Glutamatergic neuron (in vitro differentiated cells): Measurements from ENCODE around the gene SV2A. TPM values are rescaled to one million over a fixed set of nuclear protein-coding genes. Genes with fewer than 3 reads are reported as not detected.

ENCODE experiments used
- DNase-seq: peaks from one replicate; pipeline ENCODE4 v3.0.0; 2022
- H3K27ac Mint-ChIP-seq: one replicate; pipeline ENCODE4 v1.8.0; 2020; ENCODE audit warnings: mild to moderate bottlenecking, mixed read lengths, inconsistent platforms; ENCODE audit not compliant: unreplicated experiment
- H3K27me3 Mint-ChIP-seq: one replicate; pipeline ENCODE4 v1.8.0; 2020; ENCODE audit warnings: mild to moderate bottlenecking, moderate library complexity, mixed read lengths, inconsistent platforms; ENCODE audit not compliant: unreplicated experiment
- H3K36me3 Mint-ChIP-seq: one replicate; pipeline ENCODE4 v1.8.0; 2020; ENCODE audit warnings: mild to moderate bottlenecking, mixed read lengths, inconsistent platforms; ENCODE audit not compliant: unreplicated experiment
- H3K4me1 Mint-ChIP-seq: one replicate; pipeline ENCODE4 v1.8.0; 2020; ENCODE audit warnings: mild to moderate bottlenecking, low read depth, mixed read lengths, inconsistent platforms; ENCODE audit not compliant: unreplicated experiment
- H3K4me3 Mint-ChIP-seq: one replicate; pipeline ENCODE4 v1.8.0; 2020; ENCODE audit warnings: mild to moderate bottlenecking, mixed read lengths, inconsistent platforms; ENCODE audit not compliant: unreplicated experiment
- H3K9me3 Mint-ChIP-seq: one replicate; pipeline ENCODE4 v1.8.0; 2020; ENCODE audit warnings: mild to moderate bottlenecking, moderate library complexity, mixed read lengths, inconsistent platforms; ENCODE audit not compliant: unreplicated experiment
- total RNA-seq: library from RNA; stranded (reverse); fragmentation: NEBNext Ultra II Directional; extraction: Animal tissue kit (Norgen Biotek cat#: 25700); gene quantifications from one replicate; pipeline ENCODE4 v1.2.1, GENCODE V29; 2021; ENCODE audit not compliant: unreplicated experiment
- TF ChIP-seq, protein P1 (sequence below): fragments of 200-600 bp; sonication (generic); IDR thresholded peaks from one replicate; pipeline ENCODE4 v1.5.0; 2021; ENCODE audit not compliant: partially characterized antibody, unreplicated experiment

Gene SV2A
- total RNA-seq, 1 donor from 2014 or later: 34.9 TPM

DNA sequence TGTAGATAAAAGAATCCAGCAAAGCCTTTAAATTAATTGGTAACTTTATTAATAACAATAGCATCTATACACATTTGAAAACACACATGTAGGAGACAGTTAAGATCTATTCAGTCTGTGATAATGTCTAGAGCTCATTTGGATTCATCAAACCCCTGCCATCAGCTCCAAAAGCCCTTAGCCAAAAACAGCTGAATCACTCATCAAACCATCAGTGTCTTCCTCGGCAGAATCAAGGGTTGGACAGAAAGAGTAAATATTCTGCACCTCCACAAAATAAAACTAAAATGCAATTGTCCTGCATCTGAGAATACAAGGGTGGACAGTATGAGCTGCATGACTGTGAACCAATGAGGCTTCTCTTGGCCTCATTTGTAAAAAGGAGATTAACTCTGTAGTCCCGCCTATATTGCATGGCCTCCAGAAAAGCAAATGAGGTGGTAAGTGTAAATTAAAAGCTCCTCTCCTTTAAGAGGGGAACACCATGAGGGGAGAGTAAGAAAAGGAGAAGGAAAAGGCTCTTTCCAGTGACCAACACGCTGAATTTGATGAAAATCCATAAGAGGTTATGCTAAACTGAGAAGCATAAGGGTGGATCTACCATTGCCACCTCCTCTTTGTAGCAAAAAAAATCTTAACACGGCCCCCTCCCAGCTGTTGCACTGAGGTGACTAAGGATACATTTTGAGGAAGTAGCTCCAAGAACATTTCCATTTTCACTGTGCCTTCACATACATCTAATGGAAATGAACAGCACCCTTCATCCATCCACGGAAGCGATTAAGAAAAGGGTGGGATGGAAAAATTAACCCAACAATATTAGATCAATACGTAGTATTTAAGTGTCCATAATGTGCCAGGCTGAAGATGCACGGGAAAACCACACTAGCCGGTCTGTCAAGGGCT lies 33.0 kb downstream of the SV2A start:
- no peak overlapping the region for H3K4me3 Mint-ChIP-seq

DNA sequence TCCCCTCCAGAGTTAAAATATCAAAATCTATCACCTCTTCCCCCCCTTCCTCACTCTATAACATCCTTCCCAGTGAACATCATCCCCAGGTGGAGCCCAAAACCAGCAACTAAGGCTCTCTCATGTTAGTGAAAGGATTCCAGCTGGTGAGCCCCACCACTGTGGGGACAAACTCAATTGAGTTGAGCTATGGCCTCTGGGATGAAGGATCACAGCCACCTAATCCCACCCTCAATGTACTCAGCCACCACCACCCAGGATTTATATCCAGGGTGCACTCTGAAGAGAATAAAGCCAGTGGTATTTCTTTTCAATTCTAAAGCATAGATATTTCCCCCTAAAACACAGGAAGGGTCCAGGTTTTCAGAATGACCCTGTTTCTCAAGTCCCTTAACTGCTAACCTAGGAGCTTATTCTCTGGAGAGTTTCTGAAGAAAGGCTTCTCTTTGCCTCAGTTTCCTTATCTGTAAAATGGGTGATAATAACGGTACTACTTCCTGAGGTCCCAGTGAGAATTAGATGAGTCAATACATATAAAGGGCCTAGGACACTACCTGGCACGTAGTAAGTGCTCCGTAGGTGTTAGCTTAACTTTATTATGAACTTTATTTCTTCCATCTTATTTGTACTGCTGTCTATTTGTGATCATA lies 33.9 kb downstream of the SV2A start:
- no peak for DNase-seq
- Mint-ChIP-seq H3K36me3 (no peaks in the 10 kb centered on the region), H3K9me3 (peaks cover 4% of the 10 kb centered on the region), H3K4me3 (no peak overlapping the region), H3K27ac (no peak overlapping the region), H3K27me3 (no peaks in the 10 kb centered on the region), H3K4me1 (no peaks in the 10 kb centered on the region)
- TF ChIP-seq, protein P1, sequence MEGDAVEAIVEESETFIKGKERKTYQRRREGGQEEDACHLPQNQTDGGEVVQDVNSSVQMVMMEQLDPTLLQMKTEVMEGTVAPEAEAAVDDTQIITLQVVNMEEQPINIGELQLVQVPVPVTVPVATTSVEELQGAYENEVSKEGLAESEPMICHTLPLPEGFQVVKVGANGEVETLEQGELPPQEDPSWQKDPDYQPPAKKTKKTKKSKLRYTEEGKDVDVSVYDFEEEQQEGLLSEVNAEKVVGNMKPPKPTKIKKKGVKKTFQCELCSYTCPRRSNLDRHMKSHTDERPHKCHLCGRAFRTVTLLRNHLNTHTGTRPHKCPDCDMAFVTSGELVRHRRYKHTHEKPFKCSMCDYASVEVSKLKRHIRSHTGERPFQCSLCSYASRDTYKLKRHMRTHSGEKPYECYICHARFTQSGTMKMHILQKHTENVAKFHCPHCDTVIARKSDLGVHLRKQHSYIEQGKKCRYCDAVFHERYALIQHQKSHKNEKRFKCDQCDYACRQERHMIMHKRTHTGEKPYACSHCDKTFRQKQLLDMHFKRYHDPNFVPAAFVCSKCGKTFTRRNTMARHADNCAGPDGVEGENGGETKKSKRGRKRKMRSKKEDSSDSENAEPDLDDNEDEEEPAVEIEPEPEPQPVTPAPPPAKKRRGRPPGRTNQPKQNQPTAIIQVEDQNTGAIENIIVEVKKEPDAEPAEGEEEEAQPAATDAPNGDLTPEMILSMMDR: no peak

More for the DNA sequence above, 33.0 kb downstream of the SV2A start:
- H3K27me3 Mint-ChIP-seq: peaks cover 2% of the 10 kb centered on the region
- no peaks in the 10 kb centered on the region for H3K36me3 Mint-ChIP-seq
- TF ChIP-seq, protein P1: no peak
- no peaks in the 10 kb centered on the region for H3K4me1 Mint-ChIP-seq
- DNase-seq: no peak
- H3K27ac Mint-ChIP-seq: no peak overlapping the region
- peaks cover 4% of the 10 kb centered on the region for H3K9me3 Mint-ChIP-seq

DNA sequence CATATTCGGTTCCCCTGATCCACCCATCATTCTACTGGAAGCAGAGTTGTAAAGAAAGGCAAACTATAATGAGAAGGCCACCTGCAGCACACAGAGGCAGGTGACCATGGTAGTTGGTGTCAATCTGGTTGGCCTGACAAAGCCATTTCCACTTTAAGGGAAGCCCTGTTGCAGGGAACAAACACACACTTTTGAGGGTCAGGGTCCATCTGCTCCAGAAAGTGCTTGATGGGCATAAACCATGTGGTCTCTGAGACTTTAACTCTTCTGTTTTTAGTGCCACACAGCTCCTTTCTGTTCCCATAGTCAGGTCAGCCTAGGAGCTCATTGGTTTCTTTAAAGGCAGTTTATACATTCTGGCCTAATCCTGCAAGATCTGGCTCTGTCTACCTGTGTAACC lies 35.8 kb downstream of the SV2A start:
- TF ChIP-seq, protein P1: no peak
- no peaks in the 10 kb centered on the region for H3K4me1 Mint-ChIP-seq

DNA sequence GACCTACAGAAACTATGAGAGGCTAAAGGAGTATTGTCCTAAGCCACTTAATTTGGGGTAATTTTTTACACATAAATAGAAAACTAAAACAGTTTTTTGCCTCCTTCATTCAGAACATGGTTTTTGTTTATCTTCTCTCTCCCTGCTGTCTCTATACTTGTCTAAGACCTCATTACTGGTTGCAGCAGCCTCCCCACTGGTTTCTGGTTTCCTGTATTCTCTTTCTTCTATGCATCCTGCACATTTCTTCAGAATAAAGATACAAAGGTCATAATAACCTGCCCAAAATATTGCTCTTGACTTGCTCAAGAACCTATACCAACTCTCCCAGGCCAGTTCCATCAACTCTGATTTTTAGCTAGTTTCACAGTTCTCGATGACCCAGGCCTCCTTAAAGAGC lies 38.1 kb downstream of the SV2A start:
- Mint-ChIP-seq H3K27me3 (peaks cover 2% of the 10 kb centered on the region), H3K4me3 (no peak overlapping the region), H3K4me1 (no peaks in the 10 kb centered on the region), H3K9me3 (peaks cover 2% of the 10 kb centered on the region), H3K27ac (no peak overlapping the region), H3K36me3 (no peaks in the 10 kb centered on the region)
- TF ChIP-seq, protein P1: no peak
- no peak for DNase-seq

More for the DNA sequence above, 35.8 kb downstream of the SV2A start:
- no peak overlapping the region for H3K4me3 Mint-ChIP-seq
- no peak overlapping the region for H3K27ac Mint-ChIP-seq
- DNase-seq: no peak
- peaks cover 2% of the 10 kb centered on the region for H3K27me3 Mint-ChIP-seq
- H3K36me3 Mint-ChIP-seq: no peaks in the 10 kb centered on the region
- H3K9me3 Mint-ChIP-seq: peaks cover 2% of the 10 kb centered on the region
